ENCODE measurements around the gene CYBA. TPM values are rescaled to one million over a fixed set of nuclear protein-coding genes. Genes with fewer than 3 reads are reported as not detected.

CYBA gene
- total and polyA plus RNA-seq, 2 of the 13 experiments (the other 11 are each of a cell fraction or from before 2014, with no cell fraction given) = 196 to 250 TPM

GRCh38 chr16:88624977-88625576, 25.8 kb downstream of the CYBA start:
- H3K4me1 ChIP-seq (ENCODE audit: insufficient read depth, low read length) = peaks cover 3% of the 10 kb centered on the region
- no peak overlapping the region for H2AFZ ChIP-seq (ENCODE audit: low read length)
- BruUV-seq (replicated peaks) = TSS peak; percentile 36
- POLR2A ChIA-PET = interaction anchor here (1.6 kb wide), 1 partner anchor 25 kb away, joined by 6 read pairs; no protein-coding TSS in a partner anchor
- in situ Hi-C loops (cut with HindIII; ENCODE audit: extremely low pct_ligation_motif_present, low pct_unique_long_range_greater_than_20kb) = no loop called here
- H3K4me3 ChIP-seq (replicated peaks in 1 of 3; ENCODE audit: insufficient read depth in 1 of 3, low read depth in 2 of 3, low read length in 3 of 3) = no peak overlapping the region
- H3K9ac ChIP-seq (ENCODE audit: insufficient read depth, low read depth, low read length) = no peak overlapping the region
- peaks cover 41 to 84% of the 10 kb centered on the region in 2 experiments for H3K36me3 ChIP-seq (replicated peaks in 1 of 2; ENCODE audit: control insufficient read depth in 1 of 2, insufficient read depth in 2 of 2, low read length in 2 of 2)
- no peak for FAIRE-seq
- no peaks in the 10 kb centered on the region for H3K9me3 ChIP-seq (ENCODE audit: low read length)
- TF ChIP-seq ZNF644 (CRISPR knock-in tag; IDR thresholded peaks at IDR 0.05; ENCODE audit: low read depth) (no peak), RBM22 (optimal IDR thresholded peaks at IDR 0.05; ENCODE audit: low read length) (peak; percentile 34), BHLHE40 (IDR thresholded peaks at IDR 0.05; ENCODE audit: low read length) (no peak), ZBTB38 (CRISPR knock-in tag; IDR thresholded peaks at IDR 0.05) (peak; percentile 49; the same call in 1 of the 2 replicates), ZNF335 (CRISPR knock-in tag; IDR thresholded peaks at IDR 0.05) (no peak)
- TF ChIP-seq, protein P1, sequence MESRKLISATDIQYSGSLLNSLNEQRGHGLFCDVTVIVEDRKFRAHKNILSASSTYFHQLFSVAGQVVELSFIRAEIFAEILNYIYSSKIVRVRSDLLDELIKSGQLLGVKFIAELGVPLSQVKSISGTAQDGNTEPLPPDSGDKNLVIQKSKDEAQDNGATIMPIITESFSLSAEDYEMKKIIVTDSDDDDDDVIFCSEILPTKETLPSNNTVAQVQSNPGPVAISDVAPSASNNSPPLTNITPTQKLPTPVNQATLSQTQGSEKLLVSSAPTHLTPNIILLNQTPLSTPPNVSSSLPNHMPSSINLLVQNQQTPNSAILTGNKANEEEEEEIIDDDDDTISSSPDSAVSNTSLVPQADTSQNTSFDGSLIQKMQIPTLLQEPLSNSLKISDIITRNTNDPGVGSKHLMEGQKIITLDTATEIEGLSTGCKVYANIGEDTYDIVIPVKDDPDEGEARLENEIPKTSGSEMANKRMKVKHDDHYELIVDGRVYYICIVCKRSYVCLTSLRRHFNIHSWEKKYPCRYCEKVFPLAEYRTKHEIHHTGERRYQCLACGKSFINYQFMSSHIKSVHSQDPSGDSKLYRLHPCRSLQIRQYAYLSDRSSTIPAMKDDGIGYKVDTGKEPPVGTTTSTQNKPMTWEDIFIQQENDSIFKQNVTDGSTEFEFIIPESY (CRISPR knock-in tag; IDR thresholded peaks at IDR 0.05) = peak; percentile 68; the same call in 1 of the 2 replicates
- H4K20me1 ChIP-seq (ENCODE audit: insufficient read depth, low read length) = no peaks in the 10 kb centered on the region
- H3K79me2 ChIP-seq (ENCODE audit: insufficient read depth, low read length) = peaks cover 5% of the 10 kb centered on the region
- DNase-seq (ENCODE audit: low spot score) = no peak
- no peak for ATAC-seq
- H3K4me2 ChIP-seq (ENCODE audit: low read depth, low read length) = no peak overlapping the region
- intact Hi-C loops (cut with micrococcal nuclease; ENCODE audit: unreplicated experiment) = no loop called here
- WGBS (ENCODE audit: low lambda C conversion rate) = 85% methylated on average over 8 of the region's 17 CpGs
- H3K27ac ChIP-seq (ENCODE audit: extremely low read length, insufficient read depth, low read length) = no peak overlapping the region
- CTCF ChIA-PET (ENCODE audit: low intra/inter-chr PET ratio, low total read pairs) = no interaction called here
- no peaks in the 10 kb centered on the region for H3K27me3 ChIP-seq (ENCODE audit: control insufficient read depth in 1 of 2, insufficient read depth in 2 of 2, low read length in 2 of 2)

GRCh38 chr16:88624481-88624880, 26.4 kb downstream of the CYBA start:
- CTCF ChIA-PET (ENCODE audit: low intra/inter-chr PET ratio, low total read pairs) = no interaction called here
- Histone ChIP-seq H4K20me1 (ENCODE audit: insufficient read depth, low read length) (no peaks in the 10 kb centered on the region), H3K36me3 (replicated peaks in 1 of 2; ENCODE audit: control insufficient read depth in 1 of 2, insufficient read depth in 2 of 2, low read length in 2 of 2) (peaks cover 41 to 84% of the 10 kb centered on the region in 2 experiments), H3K27ac (ENCODE audit: extremely low read length, insufficient read depth, low read length) (no peak overlapping the region), H3K4me2 (ENCODE audit: low read depth, low read length) (no peak overlapping the region), H3K4me3 (replicated peaks in 1 of 3; ENCODE audit: insufficient read depth in 1 of 3, low read depth in 2 of 3, low read length in 3 of 3) (no peak overlapping the region), H2AFZ (ENCODE audit: low read length) (no peak overlapping the region), H3K4me1 (ENCODE audit: insufficient read depth, low read length) (peaks cover 9% of the 10 kb centered on the region), H3K79me2 (ENCODE audit: insufficient read depth, low read length) (peaks cover 10% of the 10 kb centered on the region), H3K9me3 (ENCODE audit: low read length) (no peaks in the 10 kb centered on the region), H3K27me3 (ENCODE audit: control insufficient read depth in 1 of 2, insufficient read depth in 2 of 2, low read length in 2 of 2) (no peaks in the 10 kb centered on the region), H3K9ac (ENCODE audit: insufficient read depth, low read depth, low read length) (no peak overlapping the region)
- WGBS (ENCODE audit: low lambda C conversion rate) = 98% methylated on average over 13 of the region's 18 CpGs
- ATAC-seq (no peak), DNase-seq (ENCODE audit: low spot score) (no peak), FAIRE-seq (no peak)
- no TSS peak for BruUV-seq (replicated peaks)
- POLR2A ChIA-PET = no interaction called here
- in situ Hi-C loops (cut with HindIII; ENCODE audit: extremely low pct_ligation_motif_present, low pct_unique_long_range_greater_than_20kb) (no loop called here), intact Hi-C loops (cut with micrococcal nuclease; ENCODE audit: unreplicated experiment) (no loop called here)
- peak; percentile 10 for TF ChIP-seq AGO2 (optimal IDR thresholded peaks at IDR 0.05; ENCODE audit: low read depth, low read length)
- TF ChIP-seq KLF15 (CRISPR knock-in tag; IDR thresholded peaks at IDR 0.05; ENCODE audit: borderline replicate concordance) = no peak
